Esophagus muscularis mucosa (tissue), 4 donors: ENCODE results near the gene ZNF580. TPM values are rescaled to one million over a fixed set of nuclear protein-coding genes. Genes with fewer than 3 reads are reported as not detected.

Experiments
- DNase-seq: peaks from one replicate; pipeline ENCODE4 v3.0.0-alpha.2; 2017; ENCODE audit errors: extremely low spot score
- H3K27ac ChIP-seq, 4 donors: fragments of 200-600 bp; sonication (generic); replicated peaks in 1 of 4; 1 replicate in 3 of 4; 2 replicates in 1 of 4; pipeline ENCODE4 v1.5.1; 2016 to 2019; ENCODE audit warnings: mild to moderate bottlenecking in 1 of 4
- H3K27me3 ChIP-seq, 4 donors: fragments of 200-600 bp; sonication (generic); one replicate each; pipeline versions ENCODE4 v1.5.1 to v1.6.0; 2016 to 2019
- H3K36me3 ChIP-seq, 4 donors: fragments of 200-600 bp; sonication (generic); one replicate each; pipeline ENCODE4 v1.5.1; 2016 to 2019
- H3K4me1 ChIP-seq, 4 donors: fragments of 200-600 bp; sonication (generic); one replicate each; pipeline ENCODE4 v1.5.1; 2016 to 2019
- H3K4me3 ChIP-seq, 4 donors: fragments of 200-600 bp; sonication (generic); 1 replicate in 2 of 4; 2 replicates in 2 of 4; pipeline ENCODE4 v1.5.1; 2016 to 2019; ENCODE audit warnings: mild to moderate bottlenecking in 4 of 4, moderate library complexity in 1 of 4
- H3K9me3 ChIP-seq, 4 donors: fragments of 200-600 bp; sonication (generic); 1 replicate in 3 of 4; 2 replicates in 1 of 4; pipeline ENCODE4 v1.5.1; 2016 to 2019
- EP300 ChIP-seq: sonication (generic); formaldehyde crosslinking; IDR thresholded peaks from one replicate; pipeline ENCODE4 v1.6.1; 2017; ENCODE audit warnings: antibody characterized with exemption
- POLR2A ChIP-seq: fragments of 450-650 bp; IDR thresholded peaks from one replicate; pipeline ENCODE4 v1.6.1; 2017; ENCODE audit warnings: antibody characterized with exemption, moderate library complexity, mild to moderate bottlenecking, low read depth
- POLR2AphosphoS5 ChIP-seq, 2 donors: sonication (generic); formaldehyde crosslinking; IDR thresholded peaks; one replicate each; pipeline ENCODE4 v1.6.1; 2017; ENCODE audit warnings: antibody characterized with exemption in 2 of 2
- WGBS: methylation state at CpG from one replicate; pipeline ENCODE4 v1.1.5; 2018; 5-methylcytosine and 5-hydroxymethylcytosine counted together
- intact Hi-C: fragments of 100-400 bp; cut with DNase I; formaldehyde crosslinking; loops from one replicate; pipeline ENCODE4 v1.15.1; 2023
- total RNA-seq, 4 donors: library from RNA; depleted of rRNA; stranded (reverse); fragments of >200 nt; gene quantifications; one replicate each; pipeline versions ENCODE4 v1.1.0 to v1.2.1, GENCODE V29; 2016
- TF ChIP-seq, protein P1 (sequence below), 3 experiments: fragments of 200-600 bp in 2 of 3; fragments of 450-650 bp in 1 of 3; sonication (generic) in 2 of 3; IDR thresholded peaks; one replicate each; pipeline ENCODE4 v1.5.1; 2017 to 2019; ENCODE audit warnings: antibody characterized with exemption in 3 of 3, mild to moderate bottlenecking in 2 of 3, moderate library complexity in 1 of 3

ZNF580 gene
- total RNA-seq, 4 donors from 2014 or later, result 38.3 to 66.8 (median 43.1) TPM

DNA sequence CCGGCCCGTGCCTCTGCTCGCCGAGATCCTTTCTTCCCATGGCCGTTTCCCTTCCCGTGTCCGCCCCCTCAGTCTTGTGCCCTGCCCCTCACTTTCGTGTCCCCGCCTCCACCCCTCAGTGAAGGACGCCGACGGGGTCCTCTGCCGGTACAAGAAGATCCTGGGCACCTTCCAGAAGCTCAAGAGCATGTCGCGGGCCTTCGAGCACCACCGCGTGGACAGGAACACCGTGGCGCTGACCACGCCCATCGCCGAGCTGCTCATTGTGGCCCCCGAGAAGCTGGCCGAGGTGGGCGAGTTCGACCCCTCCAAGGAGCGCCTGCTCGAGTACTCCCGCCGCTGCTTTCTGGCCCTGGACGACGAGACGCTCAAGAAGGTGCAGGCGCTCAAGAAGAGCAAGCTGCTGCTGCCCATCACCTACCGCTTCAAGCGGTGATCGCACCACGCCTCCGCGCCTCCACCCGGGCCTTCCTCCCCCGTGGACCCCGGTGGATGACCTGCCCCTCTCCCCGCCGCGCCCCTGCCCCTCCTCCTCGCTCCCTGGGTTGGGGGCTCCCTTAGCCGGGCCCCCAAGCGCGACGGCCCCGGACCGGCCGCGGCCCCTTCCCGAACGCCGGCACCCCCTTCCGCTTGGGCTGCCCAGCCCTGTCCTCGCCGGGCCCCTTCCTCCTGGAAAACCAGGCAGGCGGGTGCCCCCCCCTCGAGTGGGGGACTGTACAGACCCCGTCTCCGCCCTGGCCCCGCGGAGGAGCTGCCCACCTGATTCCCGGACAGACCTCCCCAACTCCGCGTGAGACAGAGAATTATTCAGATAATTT, 11.7 kb downstream of the ZNF580 start:
- Histone ChIP-seq H3K27ac (peak overlapping the region; percentile 97 to 100 (median 98)), H3K27me3 (no peaks in the 10 kb centered on the region), H3K4me1 (peaks cover 42 to 65% (median 53%) of the 10 kb centered on the region in 4 donors), H3K9me3 (no peaks in the 10 kb centered on the region), H3K36me3 (peaks cover 0 to 26% (median 8%) of the 10 kb centered on the region in 4 donors), H3K4me3 (no peak overlapping the region)
- TF ChIP-seq EP300 (no peak), POLR2AphosphoS5 (IDR thresholded peaks at IDR 0.05) (no peak), POLR2A (no peak)
- TF ChIP-seq, protein P1, sequence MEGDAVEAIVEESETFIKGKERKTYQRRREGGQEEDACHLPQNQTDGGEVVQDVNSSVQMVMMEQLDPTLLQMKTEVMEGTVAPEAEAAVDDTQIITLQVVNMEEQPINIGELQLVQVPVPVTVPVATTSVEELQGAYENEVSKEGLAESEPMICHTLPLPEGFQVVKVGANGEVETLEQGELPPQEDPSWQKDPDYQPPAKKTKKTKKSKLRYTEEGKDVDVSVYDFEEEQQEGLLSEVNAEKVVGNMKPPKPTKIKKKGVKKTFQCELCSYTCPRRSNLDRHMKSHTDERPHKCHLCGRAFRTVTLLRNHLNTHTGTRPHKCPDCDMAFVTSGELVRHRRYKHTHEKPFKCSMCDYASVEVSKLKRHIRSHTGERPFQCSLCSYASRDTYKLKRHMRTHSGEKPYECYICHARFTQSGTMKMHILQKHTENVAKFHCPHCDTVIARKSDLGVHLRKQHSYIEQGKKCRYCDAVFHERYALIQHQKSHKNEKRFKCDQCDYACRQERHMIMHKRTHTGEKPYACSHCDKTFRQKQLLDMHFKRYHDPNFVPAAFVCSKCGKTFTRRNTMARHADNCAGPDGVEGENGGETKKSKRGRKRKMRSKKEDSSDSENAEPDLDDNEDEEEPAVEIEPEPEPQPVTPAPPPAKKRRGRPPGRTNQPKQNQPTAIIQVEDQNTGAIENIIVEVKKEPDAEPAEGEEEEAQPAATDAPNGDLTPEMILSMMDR (IDR thresholded peaks at IDR 0.05), result no peak
- intact Hi-C loops, result loop anchor here (2.0 to 10.0 kb wide), 2 partner anchors 18 to 538 kb away; partner anchors contain the start of gene PPP1R12C
- 71% methylated on average over 71 of the region's 71 CpGs for WGBS
- DNase-seq, result no peak

DNA sequence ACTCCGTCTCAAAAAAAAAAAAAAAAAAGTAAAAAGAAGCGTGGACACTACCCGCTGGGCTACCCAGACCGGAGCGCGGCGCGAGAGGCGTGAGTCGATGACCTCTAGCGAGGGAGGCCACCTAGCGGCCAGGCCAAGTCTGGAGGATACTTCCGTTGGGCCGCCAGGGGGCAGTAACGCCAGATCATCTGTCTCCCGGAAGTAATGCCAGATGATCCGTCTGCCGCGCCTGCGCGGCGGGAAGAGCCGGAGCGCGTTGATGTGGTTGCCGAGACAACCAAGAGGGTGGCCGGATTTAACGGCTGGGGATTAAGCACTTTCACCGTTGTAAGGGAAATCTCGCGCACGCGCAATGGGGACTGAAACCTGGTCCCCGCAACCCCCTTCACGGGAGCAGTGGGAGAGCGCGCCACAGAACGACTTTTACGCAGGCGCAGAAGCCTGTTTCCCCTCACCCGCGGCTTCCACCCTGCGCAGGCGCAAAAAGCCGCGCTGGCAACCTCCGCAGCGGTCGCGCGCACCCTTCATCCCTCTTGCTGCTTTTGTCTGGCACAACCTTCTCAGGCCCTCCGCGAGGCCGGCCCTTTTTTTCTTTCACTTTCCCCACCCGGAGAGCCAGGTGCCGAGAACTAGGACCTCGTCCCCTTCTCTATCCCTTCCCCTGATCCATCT, 13.0 kb downstream of the ZNF580 start:
- peaks cover 48 to 68% (median 56%) of the 10 kb centered on the region in 4 donors for H3K4me1 ChIP-seq
- no peaks in the 10 kb centered on the region for H3K27me3 ChIP-seq
- WGBS, result under 1% methylated on average over 50 of the region's 57 CpGs
- TF ChIP-seq, protein P1 (IDR thresholded peaks at IDR 0.05), result peak; percentile 88 to 100 (median 97)
- peak; percentile 85 to 96 for TF ChIP-seq POLR2AphosphoS5 (IDR thresholded peaks at IDR 0.05)
- peak; percentile 62 for TF ChIP-seq POLR2A
- TF ChIP-seq EP300, result no peak
- DNase-seq, result peak; percentile 99
- intact Hi-C loops, result loop anchor here (2.0 to 10.0 kb wide), 2 partner anchors 19 to 539 kb away; partner anchors contain the start of gene PPP1R12C
- no peaks in the 10 kb centered on the region for H3K9me3 ChIP-seq
- H3K36me3 ChIP-seq, result peaks cover 0 to 27% (median 10%) of the 10 kb centered on the region in 4 donors
- peak overlapping the region; percentile 78 to 100 (median 92) for H3K4me3 ChIP-seq
- H3K27ac ChIP-seq, result peak overlapping the region; percentile 97 to 100 (median 98)

DNA sequence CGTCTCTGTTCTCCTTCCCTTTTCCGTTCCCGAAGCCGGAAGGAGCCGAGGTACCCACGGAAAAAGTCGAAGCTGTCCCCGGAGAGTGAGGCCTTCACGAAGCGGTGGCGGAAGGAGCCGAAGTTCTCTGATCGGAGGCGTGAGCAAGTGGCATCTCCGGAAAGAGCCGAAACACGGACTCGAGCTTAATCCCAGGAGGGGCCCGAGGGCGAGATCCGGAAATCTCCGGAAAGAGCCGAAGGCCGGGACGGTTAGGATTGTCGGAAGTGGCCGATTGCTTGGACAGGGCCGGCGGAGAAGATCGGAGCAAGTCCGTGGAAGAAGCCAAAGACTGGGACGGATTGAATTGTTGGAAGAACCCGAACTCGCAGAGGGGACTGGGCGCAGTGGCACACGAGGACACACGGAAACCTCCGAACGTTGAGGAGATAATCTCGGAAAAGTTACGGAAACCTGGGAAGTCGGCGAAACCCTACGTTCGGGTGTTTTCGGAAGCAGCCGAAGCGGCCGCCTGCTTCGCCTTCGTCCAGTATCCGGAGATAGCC, 13.6 kb downstream of the ZNF580 start:
- Histone ChIP-seq H3K4me3 (peak overlapping the region; percentile 78 to 100 (median 92)), H3K36me3 (peaks cover 1 to 34% (median 15%) of the 10 kb centered on the region in 4 donors), H3K27me3 (no peaks in the 10 kb centered on the region), H3K27ac (peak overlapping the region; percentile 97 to 100 (median 98)), H3K4me1 (peaks cover 48 to 68% (median 56%) of the 10 kb centered on the region in 4 donors), H3K9me3 (no peaks in the 10 kb centered on the region)
- intact Hi-C loops, result loop anchor here (10.0 kb wide), 1 partner anchor 540 kb away; the partner anchor contains the start of gene PPP1R12C
- WGBS, result 0% methylated on average over 37 of the region's 52 CpGs
- TF ChIP-seq EP300, result no peak
- peak; percentile 100 for DNase-seq

DNA sequence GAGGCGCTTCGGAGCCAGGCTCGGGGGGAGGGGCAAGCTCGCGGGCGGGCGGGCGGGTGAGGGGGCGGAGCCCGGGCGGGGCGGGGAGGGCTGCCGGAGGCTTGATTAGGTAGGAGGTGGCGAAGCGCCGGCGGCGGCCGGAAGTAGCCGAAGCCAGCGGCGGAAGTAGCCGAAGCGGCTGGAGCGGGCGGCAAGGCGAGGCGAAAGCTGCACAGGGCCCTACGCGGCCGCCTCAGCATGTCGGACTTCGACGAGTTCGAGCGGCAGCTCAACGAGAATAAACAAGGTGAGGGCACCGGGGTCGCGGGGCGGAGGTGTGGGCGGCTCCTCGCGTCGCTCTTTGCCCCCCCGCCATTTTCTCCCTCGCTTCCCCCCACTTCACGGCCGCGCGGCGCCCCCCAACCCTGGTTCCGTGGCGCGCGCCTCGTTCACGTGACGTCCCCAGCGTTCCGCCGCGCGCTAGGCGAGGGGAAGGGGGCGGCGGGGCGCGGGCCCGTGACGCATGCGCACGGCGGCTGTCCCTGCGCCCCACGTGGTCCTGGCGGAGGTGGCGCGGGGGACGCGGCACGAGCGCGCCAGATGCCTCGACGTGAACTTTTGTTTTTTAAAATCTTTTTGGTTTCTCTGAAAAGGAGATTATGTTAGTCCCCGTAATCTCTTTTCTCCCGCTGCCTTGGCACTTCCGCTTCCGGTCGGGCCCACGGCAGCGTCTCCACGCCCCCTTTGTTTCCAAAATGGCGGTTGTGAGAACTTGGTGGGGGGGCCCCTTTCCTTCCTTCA, 14.3 kb downstream of the ZNF580 start, which contains the start of gene U2AF2:
Gene U2AF2 (plus strand): TSS at position 168 of the 780 bp plus-strand sequence. CDS start 70 bp downstream, at position 238.
- Histone ChIP-seq H3K27me3 (no peaks in the 10 kb centered on the region), H3K4me1 (peaks cover 52 to 68% (median 57%) of the 10 kb centered on the region in 4 donors), H3K27ac (peak within 1 kb of the TSS; percentile 97 to 100 (median 98)), H3K4me3 (peak within 1 kb of the TSS; percentile 78 to 100 (median 92)), H3K36me3 (peaks cover 7 to 39% (median 22%) of the 10 kb centered on the region in 4 donors), H3K9me3 (no peaks in the 10 kb centered on the region)
- intact Hi-C loops, result loop anchor here (10.0 kb wide), 1 partner anchor 540 kb away; the partner anchor contains the start of gene PPP1R12C
- DNase-seq, result peak; percentile 98
- TF ChIP-seq POLR2AphosphoS5 (IDR thresholded peaks at IDR 0.05) (peak; percentile 36 to 87), POLR2A (peak; percentile 39), EP300 (no peak)
- TF ChIP-seq, protein P1 (IDR thresholded peaks at IDR 0.05), result peak in 1 of 3 experiments; percentile 8
- WGBS, result under 1% methylated on average over 45 of the region's 95 CpGs
